Activated naive CD8-positive, alpha-beta T cell treated with anti-CD3 and anti-CD28 coated beads, Interleukin-2, amount 50 U/mL, for 24 hours (primary cell): ENCODE measurements around the gene OVOL3.
"Not testable (repeated sequence)": the region's sequence is repeated elsewhere in the genome, so short reads cannot be mapped to it uniquely, and the experiment has no call there.

Source experiments
- ATAC-seq: fragments of 150-1000 bp; cut with Tn5 transposase; one replicate; pipeline ENCODE4 v1.10.0; 2021
- DNase-seq: peaks from one replicate; pipeline ENCODE4 v3.0.0; 2021
- H3K27ac Mint-ChIP-seq: one replicate; pipeline ENCODE4 v1.8.0; 2021; ENCODE audit warnings: mild to moderate bottlenecking, mixed read lengths
- H3K27me3 Mint-ChIP-seq: one replicate; pipeline ENCODE4 v1.8.0; 2021; ENCODE audit warnings: mixed read lengths
- H3K36me3 Mint-ChIP-seq: one replicate; pipeline ENCODE4 v1.8.0; 2021; ENCODE audit warnings: low read depth, mixed read lengths
- H3K4me1 Mint-ChIP-seq: one replicate; pipeline ENCODE4 v1.8.0; 2021; ENCODE audit warnings: mixed read lengths
- H3K4me3 Mint-ChIP-seq: one replicate; pipeline ENCODE4 v1.8.0; 2021; ENCODE audit warnings: mild to moderate bottlenecking, moderate library complexity, mixed read lengths
- H3K9me3 Mint-ChIP-seq: one replicate; pipeline ENCODE4 v1.8.0; 2021; ENCODE audit warnings: mixed read lengths

Gene OVOL3

DNA sequence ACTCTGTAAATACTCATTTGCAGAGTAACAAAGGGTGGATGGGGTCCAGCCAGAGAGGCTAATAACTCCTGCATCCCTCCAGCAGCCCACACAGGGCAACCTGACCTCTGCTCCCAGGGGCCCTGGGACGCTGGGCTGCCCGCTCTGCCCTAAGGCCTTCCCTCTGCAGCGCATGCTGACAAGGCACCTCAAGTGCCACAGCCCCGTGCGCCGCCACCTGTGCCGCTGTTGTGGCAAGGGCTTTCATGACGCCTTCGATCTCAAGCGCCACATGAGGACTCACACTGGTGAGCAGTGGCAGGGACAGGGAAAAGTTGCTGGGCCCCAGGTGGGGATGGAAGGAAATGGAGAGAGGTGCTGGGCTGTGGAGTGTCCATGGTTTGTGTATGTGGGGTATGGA is 1.7 kb downstream of the OVOL3 start:
- Mint-ChIP-seq H3K4me1 (peaks cover 35% of the 10 kb centered on the region), H3K9me3 (no peaks in the 10 kb centered on the region), H3K36me3 (peaks cover 25% of the 10 kb centered on the region), H3K27ac (peak overlapping the region; percentile 25), H3K4me3 (peak overlapping the region; percentile 95), H3K27me3 (peaks cover 5% of the 10 kb centered on the region)
- no peak for ATAC-seq
- no peak for DNase-seq

DNA sequence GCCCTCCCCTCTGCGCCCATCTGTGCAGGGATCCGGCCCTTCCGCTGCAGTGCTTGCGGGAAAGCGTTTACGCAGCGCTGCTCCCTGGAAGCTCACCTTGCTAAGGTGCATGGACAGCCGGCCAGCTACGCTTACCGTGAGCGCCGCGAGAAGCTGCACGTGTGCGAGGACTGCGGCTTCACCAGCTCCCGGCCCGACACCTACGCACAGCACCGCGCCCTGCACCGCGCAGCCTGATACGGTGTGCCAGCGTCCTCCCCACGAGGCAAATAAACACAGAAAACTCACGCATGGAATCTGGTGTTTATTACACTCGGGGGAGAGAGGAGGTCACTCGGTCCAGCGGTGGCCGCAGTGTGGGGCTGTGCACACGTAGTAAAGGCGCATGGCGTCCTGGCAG is 2.5 kb downstream of the OVOL3 start:
- Mint-ChIP-seq H3K4me3 (peak overlapping the region; percentile 95), H3K27me3 (peaks cover 5% of the 10 kb centered on the region), H3K27ac (peak overlapping the region; percentile 99), H3K9me3 (no peaks in the 10 kb centered on the region), H3K4me1 (peaks cover 40% of the 10 kb centered on the region), H3K36me3 (peaks cover 27% of the 10 kb centered on the region)
- ATAC-seq (no peak), DNase-seq (no peak)

DNA sequence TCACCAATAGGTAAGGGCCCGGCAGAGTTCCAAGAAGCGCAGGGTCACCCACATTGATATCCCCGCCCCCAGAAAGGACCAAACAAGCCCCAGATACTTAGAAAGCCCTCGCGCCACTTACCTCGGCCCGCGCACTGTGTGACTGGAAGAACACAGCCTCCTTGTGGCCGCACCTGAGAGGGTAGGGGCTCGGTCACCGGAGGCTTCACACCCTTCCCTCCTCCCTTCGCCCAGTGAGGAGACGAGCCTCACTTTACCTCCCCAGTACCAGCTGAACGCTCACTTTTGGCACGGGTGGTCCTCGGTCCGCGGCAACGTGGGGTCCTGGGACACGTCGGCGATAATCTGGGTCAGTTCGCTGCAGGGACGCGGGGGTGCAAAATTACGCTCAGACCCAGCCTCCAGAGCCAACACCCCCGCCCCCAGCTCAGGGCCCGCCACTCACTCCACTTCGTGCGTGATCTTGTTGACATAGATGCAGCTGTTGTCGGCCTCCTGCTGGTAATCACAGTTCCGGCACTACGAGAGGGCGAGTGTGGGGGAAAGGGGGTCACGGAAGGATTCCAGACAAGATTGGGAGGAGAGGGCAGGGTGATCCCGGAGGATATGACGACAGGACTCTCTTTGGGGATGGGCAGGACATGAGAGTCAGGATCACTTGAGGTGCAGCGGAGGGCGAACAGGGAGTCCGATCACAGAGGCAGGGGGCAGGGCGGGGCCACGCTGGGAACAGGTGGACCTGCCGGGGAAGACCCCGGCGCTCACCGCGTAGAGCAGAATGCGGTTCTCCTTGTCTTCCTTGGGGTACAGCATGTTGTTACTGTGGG is 3.2 kb downstream of the OVOL3 start:
- Mint-ChIP-seq H3K36me3 (peaks cover 30% of the 10 kb centered on the region), H3K27ac (peak overlapping the region; percentile 99), H3K4me3 (peak overlapping the region; percentile 95), H3K4me1 (peaks cover 40% of the 10 kb centered on the region), H3K9me3 (no peaks in the 10 kb centered on the region), H3K27me3 (peaks cover 5% of the 10 kb centered on the region)
- ATAC-seq, result no peak
- no peak for DNase-seq

- H3K27me3 Mint-ChIP-seq, result peaks cover 5% of the 10 kb centered on the region
- peaks cover 40% of the 10 kb centered on the region for H3K4me1 Mint-ChIP-seq
- H3K4me3 Mint-ChIP-seq, result peak within 1 kb of the TSS; percentile 95
- peak within 1 kb of the TSS; percentile 99 for H3K27ac Mint-ChIP-seq
- DNase-seq, result peak; percentile 99
- peak; percentile 92 for ATAC-seq
- H3K36me3 Mint-ChIP-seq, result peaks cover 30% of the 10 kb centered on the region
- H3K9me3 Mint-ChIP-seq, result no peaks in the 10 kb centered on the region
Measured at GRCh38 chr19:36114721-36115452, 3.9 kb downstream of the OVOL3 start, which contains the start of gene POLR2I. POLR2I (minus strand) TSS chr19:36114875; CDS start chr19:36114856, 19 bp downstream.

GRCh38 chr19:36115453-36116343 is 4.8 kb downstream of the OVOL3 start, which contains the start of gene TBCB:
TBCB (plus strand) TSS chr19:36115468; CDS start chr19:36115561, 93 bp downstream.
- Mint-ChIP-seq H3K36me3 (peaks cover 30% of the 10 kb centered on the region), H3K4me3 (peak within 1 kb of the TSS; percentile 95), H3K9me3 (no peaks in the 10 kb centered on the region), H3K4me1 (peaks cover 40% of the 10 kb centered on the region), H3K27me3 (peaks cover 5% of the 10 kb centered on the region), H3K27ac (peak within 1 kb of the TSS; percentile 99)
- DNase-seq (peak; percentile 89), ATAC-seq (peak; percentile 59)

DNA sequence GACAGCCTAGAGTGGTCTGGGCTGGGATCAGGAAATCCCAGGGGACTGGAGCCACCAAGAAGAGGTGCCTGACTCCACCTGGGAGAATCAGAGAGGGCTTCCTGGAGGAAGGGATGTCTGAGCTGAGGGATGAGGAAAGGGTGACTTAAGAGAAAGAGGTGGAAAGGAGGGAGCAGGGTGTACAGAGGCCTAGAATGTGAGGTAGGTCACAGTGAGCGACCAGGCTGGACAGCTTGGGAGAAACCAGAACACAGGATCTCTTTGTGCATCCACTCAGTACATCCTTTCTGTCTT is 5.3 kb downstream of the OVOL3 start:
- H3K4me1 Mint-ChIP-seq, result peaks cover 40% of the 10 kb centered on the region
- H3K4me3 Mint-ChIP-seq, result peak overlapping the region; percentile 95
- DNase-seq, result no peak
- no peaks in the 10 kb centered on the region for H3K9me3 Mint-ChIP-seq
- ATAC-seq, result no peak
- H3K27me3 Mint-ChIP-seq, result peaks cover 5% of the 10 kb centered on the region
- H3K36me3 Mint-ChIP-seq, result peaks cover 30% of the 10 kb centered on the region
- H3K27ac Mint-ChIP-seq, result peak overlapping the region; percentile 99

- Mint-ChIP-seq H3K27ac (no peak overlapping the region), H3K9me3 (no peaks in the 10 kb centered on the region), H3K36me3 (peaks cover 15% of the 10 kb centered on the region), H3K4me3 (no peak overlapping the region), H3K4me1 (peaks cover 20% of the 10 kb centered on the region), H3K27me3 (no peaks in the 10 kb centered on the region)
- DNase-seq (no peak), ATAC-seq (no peak)
Measured at GRCh38 chr19:36120092-36120983, 9.4 kb downstream of the OVOL3 start.

GRCh38 chr19:36120984-36121358 is 10.0 kb downstream of the OVOL3 start:
- peaks cover 24% of the 10 kb centered on the region for H3K4me1 Mint-ChIP-seq
- peaks cover 22% of the 10 kb centered on the region for H3K36me3 Mint-ChIP-seq
- no peaks in the 10 kb centered on the region for H3K9me3 Mint-ChIP-seq
- no peak for ATAC-seq
- no peak overlapping the region for H3K4me3 Mint-ChIP-seq
- H3K27ac Mint-ChIP-seq, result no peak overlapping the region
- no peaks in the 10 kb centered on the region for H3K27me3 Mint-ChIP-seq
- no peak for DNase-seq

GRCh38 chr19:36121486-36122124 is 10.7 kb downstream of the OVOL3 start:
- no peak overlapping the region for H3K27ac Mint-ChIP-seq
- DNase-seq, result no peak
- ATAC-seq, result no peak
- H3K4me3 Mint-ChIP-seq, result no peak overlapping the region
- H3K27me3 Mint-ChIP-seq, result no peaks in the 10 kb centered on the region
- H3K4me1 Mint-ChIP-seq, result peaks cover 19% of the 10 kb centered on the region
- H3K36me3 Mint-ChIP-seq, result peaks cover 22% of the 10 kb centered on the region
- no peaks in the 10 kb centered on the region for H3K9me3 Mint-ChIP-seq

DNA sequence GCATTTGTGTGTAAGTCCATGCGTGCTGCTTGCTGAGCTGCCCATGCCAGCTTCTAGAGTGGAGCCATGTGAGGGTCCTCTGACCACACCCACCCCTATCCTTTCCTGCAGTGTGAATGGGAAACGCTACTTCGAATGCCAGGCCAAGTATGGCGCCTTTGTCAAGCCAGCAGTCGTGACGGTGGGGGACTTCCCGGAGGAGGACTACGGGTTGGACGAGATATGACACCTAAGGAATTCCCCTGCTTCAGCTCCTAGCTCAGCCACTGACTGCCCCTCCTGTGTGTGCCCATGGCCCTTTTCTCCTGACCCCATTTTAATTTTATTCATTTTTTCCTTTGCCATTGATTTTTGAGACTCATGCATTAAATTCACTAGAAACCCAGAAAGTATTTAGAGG is 14.6 kb downstream of the OVOL3 start:
- peak; percentile 22 for DNase-seq
- H3K9me3 Mint-ChIP-seq, result no peaks in the 10 kb centered on the region
- peak overlapping the region; percentile 48 for H3K27ac Mint-ChIP-seq
- peaks cover 11% of the 10 kb centered on the region for H3K36me3 Mint-ChIP-seq
- ATAC-seq, result no peak
- peaks cover 19% of the 10 kb centered on the region for H3K4me1 Mint-ChIP-seq
- no peak overlapping the region for H3K4me3 Mint-ChIP-seq
- H3K27me3 Mint-ChIP-seq, result no peaks in the 10 kb centered on the region

GRCh38 chr19:36128392-36128736 is 17.4 kb downstream of the OVOL3 start:
- Mint-ChIP-seq H3K36me3 (peaks cover 8% of the 10 kb centered on the region), H3K4me1 (peaks cover 34% of the 10 kb centered on the region), H3K4me3 (peak overlapping the region; percentile 84), H3K27ac (peak overlapping the region; percentile 98), H3K9me3 (no peaks in the 10 kb centered on the region), H3K27me3 (no peaks in the 10 kb centered on the region)
- no peak for DNase-seq
- ATAC-seq, result no peak

- not testable (repeated sequence) for ATAC-seq, DNase-seq, H3K4me3 Mint-ChIP-seq, H3K36me3 Mint-ChIP-seq, H3K9me3 Mint-ChIP-seq, H3K27ac Mint-ChIP-seq, H3K27me3 Mint-ChIP-seq
- H3K4me1 Mint-ChIP-seq, result peaks cover 29% of the 10 kb centered on the region
Measured at GRCh38 chr19:36131221-36131620, 20.3 kb downstream of the OVOL3 start.

GRCh38 chr19:36134867-36135266 is 23.9 kb downstream of the OVOL3 start:
- H3K4me3 Mint-ChIP-seq, ATAC-seq, H3K27me3 Mint-ChIP-seq, DNase-seq, H3K27ac Mint-ChIP-seq, H3K36me3 Mint-ChIP-seq, H3K9me3 Mint-ChIP-seq: not testable (repeated sequence)
- peaks cover 24% of the 10 kb centered on the region for H3K4me1 Mint-ChIP-seq
